ENCODE data around the gene AGXT. TPM values are rescaled to one million over a fixed set of nuclear protein-coding genes. Genes with fewer than 3 reads are reported as not detected.

The AGXT gene
- total RNA-seq: not detected in 2 replicates

DNA sequence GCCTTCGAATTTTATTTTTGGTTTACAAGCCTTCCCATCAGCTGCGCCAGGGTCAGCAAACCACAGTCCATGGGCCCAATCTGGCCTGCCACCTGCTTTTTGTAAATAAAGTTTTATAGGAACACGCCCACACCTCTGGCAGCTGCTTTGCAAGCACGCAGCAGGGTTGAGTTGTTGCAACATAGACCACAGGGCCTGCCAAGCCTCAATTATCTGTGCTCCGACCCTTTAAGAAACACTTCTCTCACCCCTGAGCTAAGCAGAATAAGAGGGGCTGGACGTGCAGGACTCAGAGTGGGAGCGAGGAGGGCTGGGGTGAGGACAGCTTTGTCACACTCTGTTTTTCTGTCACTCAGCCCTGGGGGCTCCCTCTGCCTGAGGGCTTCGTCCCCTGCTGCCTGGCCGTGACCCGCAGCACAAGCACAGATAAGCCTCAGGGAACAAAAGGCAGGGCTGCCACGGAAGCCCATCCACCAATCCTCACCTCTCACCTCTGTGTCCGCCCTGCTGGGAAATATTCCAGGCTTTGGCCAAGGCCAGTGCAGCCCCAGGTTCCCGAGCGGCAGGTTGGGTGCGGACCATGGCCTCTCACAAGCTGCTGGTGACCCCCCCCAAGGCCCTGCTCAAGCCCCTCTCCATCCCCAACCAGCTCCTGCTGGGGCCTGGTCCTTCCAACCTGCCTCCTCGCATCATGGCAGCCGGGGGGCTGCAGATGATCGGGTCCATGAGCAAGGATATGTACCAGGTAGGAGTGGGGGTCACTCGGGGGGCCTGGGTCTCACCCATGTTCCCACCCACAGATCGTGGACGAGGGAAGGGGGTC is at the start of gene AGXT:
TSS of gene AGXT (plus strand) at position 539 of the 823 bp plus-strand sequence. CDS start at position 581, 42 bp downstream.

DNA sequence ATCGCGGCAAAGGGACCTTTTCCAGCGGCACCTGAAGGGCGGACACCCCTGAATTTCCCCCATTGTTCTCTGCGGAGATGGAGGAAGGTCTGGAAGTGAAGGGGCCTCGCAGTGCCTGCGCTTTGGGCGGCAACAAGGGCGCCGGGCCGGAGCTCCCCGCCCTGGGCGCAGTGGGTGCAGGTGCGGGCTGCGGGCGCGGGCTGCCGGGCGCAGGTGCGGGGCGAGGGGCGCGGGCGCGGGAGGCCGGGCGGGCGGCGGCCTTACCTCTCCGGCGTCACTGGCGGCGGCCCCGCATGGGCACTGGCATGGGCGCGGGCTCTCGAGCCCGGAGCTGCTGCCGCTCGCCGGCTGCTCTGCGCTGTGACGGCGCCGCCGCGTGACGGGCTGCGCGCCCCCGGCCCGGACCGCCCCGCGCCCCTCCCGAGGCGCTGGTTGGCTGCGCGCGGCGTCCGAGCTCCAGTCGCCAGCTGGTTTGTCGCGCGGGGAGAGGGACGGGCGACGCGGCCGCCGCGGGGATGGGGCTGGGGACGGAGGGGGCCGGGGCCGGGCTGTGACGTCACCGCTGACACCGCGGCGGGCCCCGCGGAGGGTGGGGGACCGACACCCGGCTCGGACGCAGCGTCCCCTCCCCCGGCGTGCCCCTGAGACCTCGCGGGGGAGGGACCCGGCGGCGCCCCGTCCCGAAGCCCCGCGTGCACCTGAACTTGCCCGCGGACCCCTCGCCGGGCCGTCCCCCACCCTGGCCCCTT is 48.6 kb upstream of the AGXT start, which contains the start of gene KIF1A:
TSS of gene KIF1A (minus strand) at position 362 of the 749 bp plus-strand sequence. CDS start 22,467 bp downstream, outside the sequence.

DNA sequence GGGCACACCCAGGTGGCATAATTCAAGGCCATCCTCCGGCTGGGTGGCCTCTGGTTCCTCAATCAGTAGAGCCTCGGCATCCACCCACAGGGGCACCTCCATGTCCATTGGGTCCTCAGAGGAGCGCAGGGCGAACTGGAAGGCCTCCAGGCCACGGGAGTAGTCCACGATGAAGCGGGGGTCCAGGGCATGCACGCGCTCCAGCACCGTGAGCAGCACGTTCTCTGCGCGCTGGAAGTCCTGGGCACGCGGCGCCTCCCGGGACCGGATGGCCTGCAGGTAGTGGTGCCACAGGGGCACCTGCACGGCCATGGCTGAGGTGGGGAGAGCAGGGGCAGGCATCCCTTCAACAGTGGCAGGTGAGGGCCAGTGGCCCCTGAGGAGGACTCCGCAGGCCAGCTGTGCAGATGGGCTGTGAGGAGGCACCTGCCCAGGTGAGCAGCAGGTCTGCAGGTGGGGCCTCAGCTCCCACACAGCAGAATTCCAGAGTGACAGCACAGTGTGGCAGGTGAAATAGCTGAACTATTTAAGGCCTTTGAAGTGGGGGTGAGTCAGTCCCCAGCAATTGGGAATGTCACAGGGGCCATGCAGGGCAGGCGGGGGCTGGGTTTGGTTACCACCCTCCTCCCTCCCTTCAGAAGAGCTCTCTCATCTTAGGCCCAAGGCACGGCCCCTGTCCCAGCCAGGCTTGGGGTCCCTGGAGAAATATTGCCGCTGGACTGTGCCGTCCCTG is 27.2 kb downstream of the AGXT start, which contains the start of gene MAB21L4:
TSS of gene MAB21L4 (minus strand) at position 501 of the 733 bp plus-strand sequence. CDS start at position 342, 159 bp downstream.

DNA sequence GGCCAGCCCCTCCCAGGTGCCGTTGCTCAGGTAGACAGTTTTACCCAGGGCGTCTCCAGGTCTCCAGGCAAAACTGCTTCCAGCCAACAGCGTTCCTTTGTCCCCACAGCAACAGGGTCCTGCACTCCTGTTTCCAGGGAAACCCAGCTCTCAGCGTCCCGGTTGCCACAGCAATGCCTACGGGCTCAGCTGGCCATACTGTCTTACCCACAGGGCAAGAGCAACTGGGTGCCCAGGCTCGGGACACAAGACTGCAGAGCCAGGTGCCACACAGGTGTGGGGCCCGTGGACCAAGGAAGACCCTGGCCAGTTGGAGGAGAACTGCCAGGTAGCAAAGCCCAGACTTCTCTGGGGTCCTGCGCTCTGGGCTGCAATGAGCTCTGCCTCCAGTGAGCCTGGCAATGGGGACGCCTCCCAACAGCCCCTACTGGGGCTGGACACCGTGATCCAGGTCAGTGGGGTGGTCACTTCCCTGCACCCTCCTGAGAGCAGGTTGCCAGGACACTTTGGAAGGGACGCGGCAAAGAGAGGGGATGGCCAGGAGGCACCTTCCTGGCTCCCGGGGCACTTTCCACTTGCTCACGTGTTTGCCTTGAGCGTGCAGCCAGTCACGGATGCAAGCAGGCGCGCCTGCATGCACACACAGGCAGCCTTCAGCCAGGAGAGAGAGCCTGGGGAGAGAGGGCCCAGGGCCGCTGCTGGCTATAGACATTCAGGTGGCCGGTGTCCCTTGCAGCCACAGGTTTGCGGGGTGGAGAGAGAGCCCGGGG is 37.7 kb downstream of the AGXT start, which contains the start of gene CROCC2:
TSS of gene CROCC2 (plus strand) at position 196 of the 770 bp plus-strand sequence. CDS start at position 374, 178 bp downstream.

Other genes starting within 250 kb of the AGXT start
- gene GPR35, start 243.3 kb upstream of the AGXT start, total RNA-seq: 0.19 and 0.26 TPM in 2 replicates
- gene AQP12B, start 185.9 kb upstream of the AGXT start, total RNA-seq: not detected in 2 replicates
- gene AQP12A, start 177.0 kb upstream of the AGXT start, total RNA-seq: not detected in 2 replicates
- gene KIF1A, start 48.6 kb upstream of the AGXT start, total RNA-seq: not detected in 2 replicates
- not detected in 2 replicates for gene MAB21L4, start 27.3 kb downstream of the AGXT start, total RNA-seq
- under 0.01 TPM in 2 replicates for gene CROCC2, start 37.5 kb downstream of the AGXT start, total RNA-seq
- 37.2 and 59.5 TPM in 2 replicates for gene SNED1, start 129.8 kb downstream of the AGXT start, total RNA-seq
- 29.3 and 34.0 TPM in 2 replicates for gene MTERF4, start 233.5 kb downstream of the AGXT start, total RNA-seq

Measured in aortic smooth muscle cell (primary cell).